AG08395 (cell line): Measurements from ENCODE around the gene PIP4K2C.
"Not testable (repeated sequence)": the region's sequence is repeated elsewhere in the genome, so short reads cannot be mapped to it uniquely, and the experiment has no call there.

Experiments
- DNase-seq: peaks from one replicate; pipeline ENCODE4 v3.0.0; 2012; ENCODE audit warnings: mixed read lengths, low spot score

The PIP4K2C gene

DNA sequence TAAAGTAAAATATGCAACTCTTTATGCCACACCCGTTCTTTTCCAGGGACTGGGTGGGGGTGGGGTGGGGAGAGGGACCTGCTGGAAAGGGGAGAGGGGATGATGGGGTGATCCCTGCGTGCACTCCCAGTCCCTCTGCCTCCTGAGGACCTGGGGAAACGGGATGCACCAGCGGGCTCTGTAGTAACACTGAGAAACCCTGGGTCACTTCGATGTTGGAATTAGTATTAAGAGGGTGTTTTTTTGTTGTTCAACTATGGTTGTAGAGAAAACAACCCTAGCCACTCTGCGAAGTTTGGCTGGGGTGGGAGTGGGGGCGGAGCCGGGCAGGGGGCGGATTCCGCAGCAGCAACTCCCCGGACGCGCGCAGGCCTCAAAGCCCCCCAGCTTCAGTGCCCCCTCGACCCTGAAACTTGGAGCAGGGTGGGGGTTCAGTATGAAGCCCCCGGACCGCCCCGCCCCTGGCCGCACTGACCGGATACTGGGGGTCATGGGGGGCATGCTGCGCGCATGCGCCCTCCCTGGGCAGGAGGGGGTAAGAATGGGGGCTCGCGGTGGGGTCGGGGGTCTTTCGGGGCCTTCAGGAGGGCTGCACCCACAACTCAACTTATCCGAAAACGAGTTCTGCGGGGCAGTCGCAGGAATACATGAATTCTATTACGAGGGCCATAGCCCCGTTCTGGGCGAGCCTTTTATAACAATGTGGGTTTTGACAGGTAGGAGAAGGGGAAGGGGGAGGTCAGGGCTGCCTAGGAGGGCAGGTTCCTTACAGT is 19.0 kb downstream of the PIP4K2C start:
- DNase-seq = no peak

DNA sequence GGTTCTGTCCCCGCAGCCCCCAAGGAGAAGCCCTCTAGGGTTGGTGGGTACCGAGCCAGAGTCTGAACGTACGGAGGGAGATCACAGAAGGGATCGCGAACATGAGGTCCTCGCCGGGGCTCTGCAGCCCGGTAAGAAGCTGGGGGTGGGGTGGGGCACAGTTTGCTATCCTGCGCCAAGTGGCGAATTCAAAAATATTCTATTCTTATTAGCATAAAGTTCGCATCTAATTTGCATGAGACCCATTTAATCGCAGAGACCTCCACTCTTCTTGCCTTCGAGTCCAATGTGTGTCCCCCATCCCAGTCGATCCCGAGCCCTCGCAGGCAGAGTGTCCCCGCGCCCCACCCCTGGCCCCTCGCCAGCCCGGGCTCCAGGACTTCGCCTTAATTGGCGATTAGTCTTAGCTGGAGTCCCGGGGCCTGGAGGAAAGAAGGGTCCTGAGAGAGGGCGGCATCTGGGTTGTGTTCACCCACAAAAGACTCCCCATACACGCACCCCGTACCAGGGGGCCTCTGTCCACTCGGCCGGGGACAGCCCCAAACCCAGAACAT is 19.6 kb downstream of the PIP4K2C start:
- DNase-seq = peak; percentile 31

DNA sequence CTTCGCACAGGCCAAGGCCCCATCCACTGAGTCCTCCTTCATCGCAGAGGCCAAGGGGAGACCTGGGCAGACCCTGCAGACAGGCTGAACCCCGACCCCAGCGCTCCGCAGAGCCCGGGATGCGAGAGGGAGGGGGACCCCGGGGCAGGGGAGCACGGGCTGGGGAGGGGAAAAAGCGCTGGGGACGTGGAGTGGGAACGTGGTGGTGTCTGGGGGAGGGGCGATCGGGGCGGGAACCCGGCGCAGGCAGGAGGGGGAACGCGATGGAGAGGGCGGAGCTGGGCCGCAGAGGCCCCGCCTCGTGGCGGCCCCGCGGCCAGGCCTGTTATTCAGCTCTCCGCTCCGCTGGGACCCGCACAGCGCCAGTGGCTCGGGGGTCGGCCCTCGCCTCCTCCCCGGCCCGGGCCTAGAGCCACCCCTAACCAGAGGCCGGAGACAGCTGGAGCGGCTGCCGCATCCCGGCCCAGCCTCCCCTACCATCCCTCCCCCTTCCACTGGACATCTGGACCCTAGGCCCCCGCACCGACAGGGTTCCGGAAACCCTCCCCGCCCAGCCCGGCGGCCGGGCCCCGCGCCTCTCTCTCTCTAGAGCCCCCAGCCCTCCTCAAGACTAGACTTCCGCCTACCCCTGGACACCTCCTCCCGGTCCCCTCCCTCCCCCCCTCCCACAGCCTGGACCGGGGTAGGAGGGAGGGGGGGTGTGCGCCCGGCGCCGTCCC is 20.3 kb downstream of the PIP4K2C start, which contains the start of gene ARHGEF25:
Gene ARHGEF25 (plus strand): TSS at position 328 of the 719 bp plus-strand sequence. CDS start 460 bp downstream, outside the sequence.
- peak; percentile 88 for DNase-seq

DNA sequence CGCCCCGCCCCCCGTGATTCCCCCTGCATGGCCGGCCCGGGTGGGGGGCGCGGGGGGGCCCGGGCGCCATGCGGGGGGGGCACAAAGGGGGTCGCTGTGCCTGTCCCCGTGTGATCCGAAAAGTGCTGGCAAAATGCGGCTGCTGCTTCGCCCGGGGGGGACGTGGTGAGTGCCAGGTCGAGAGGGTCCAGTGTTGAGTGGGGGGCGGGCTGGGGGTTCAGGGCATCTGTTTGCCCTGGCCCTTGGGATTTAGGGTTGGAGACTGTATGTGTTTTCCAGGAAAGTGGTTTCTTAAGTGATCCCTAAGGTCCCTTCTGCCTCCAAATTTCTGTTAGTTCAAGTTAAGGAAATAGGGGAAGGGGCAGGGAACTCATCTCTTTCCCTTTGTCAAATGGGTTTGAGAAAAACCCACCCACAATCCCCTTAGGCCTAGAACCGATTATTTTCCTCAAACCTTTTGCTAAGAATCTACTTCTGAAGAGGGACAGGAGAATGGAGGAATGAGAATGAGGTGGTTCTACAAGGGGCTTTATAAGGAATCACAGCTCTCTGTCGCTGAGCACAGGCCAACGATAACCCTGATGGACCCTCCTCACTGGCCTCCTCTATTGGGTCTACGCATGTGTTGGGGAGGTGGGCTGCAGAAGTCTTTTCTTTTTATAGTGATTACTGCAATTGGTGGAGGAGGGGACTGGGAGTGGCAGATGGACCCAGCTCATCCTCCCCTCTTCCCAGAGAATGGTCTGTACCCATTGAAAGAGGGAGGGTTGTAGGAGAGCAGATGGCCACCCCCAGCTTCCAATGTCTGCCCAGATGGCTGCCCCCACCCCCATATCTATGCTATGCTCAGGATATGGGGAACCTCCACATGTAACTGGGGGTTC is 21.1 kb downstream of the PIP4K2C start:
- no peak for DNase-seq

DNA sequence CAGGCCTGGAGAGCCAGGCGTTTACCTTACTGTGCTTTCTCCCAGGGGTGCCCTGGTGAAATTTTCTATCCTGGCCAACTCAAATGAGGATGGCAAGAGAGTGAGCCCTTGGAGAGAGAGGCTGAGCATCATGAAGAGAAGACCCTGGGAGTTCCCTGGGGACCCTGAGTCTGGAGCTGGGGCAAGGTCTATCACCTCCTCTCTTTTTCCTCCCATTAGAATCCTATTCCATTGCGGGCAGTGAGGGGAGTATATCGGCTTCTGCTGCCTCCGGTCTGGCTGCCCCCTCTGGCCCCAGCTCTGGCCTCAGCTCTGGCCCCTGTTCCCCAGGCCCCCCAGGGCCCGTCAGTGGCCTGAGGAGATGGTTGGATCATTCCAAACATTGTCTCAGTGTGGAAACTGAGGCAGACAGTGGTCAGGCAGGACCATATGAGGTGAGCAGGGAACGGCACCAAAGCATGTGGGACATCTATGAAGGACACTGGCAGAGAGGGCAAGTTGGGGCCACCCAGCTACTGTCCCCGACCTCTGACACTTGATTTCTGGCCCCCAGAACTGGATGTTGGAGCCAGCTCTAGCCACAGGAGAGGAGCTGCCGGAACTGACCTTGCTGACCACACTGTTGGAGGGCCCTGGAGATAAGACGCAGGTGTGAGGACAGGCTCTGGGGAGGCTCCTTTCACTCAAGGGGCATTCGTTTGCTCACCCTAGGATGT is 21.9 kb downstream of the PIP4K2C start:
- DNase-seq = no peak

DNA sequence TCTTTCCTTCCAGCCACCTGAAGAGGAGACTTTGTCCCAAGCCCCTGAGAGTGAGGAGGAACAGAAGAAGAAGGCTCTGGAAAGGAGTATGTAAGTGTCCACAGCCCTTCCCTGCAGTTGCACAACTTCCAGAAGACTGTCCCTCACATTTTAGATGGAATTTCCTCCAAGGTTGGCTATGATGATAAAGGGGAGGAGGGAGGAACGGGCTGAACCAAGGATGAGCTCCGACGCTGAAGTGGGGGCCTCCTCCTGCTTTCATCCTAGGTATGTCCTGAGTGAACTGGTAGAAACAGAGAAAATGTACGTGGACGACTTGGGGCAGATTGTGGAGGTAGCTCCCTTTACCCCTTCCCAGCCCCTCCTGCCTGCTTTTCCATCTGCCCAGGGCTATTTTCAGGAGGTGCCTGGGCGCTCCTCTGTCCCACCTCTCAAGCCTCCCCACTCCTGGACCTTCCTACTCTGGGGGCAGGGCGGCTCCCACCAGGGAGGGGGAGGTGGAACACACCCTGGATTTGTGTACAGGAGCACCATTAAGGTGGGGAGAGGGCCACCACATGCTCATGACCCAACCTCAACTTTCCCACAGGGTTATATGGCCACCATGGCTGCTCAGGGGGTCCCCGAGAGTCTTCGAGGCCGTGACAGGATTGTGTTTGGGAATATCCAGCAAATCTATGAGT is 22.6 kb downstream of the PIP4K2C start:
- DNase-seq = no peak

DNA sequence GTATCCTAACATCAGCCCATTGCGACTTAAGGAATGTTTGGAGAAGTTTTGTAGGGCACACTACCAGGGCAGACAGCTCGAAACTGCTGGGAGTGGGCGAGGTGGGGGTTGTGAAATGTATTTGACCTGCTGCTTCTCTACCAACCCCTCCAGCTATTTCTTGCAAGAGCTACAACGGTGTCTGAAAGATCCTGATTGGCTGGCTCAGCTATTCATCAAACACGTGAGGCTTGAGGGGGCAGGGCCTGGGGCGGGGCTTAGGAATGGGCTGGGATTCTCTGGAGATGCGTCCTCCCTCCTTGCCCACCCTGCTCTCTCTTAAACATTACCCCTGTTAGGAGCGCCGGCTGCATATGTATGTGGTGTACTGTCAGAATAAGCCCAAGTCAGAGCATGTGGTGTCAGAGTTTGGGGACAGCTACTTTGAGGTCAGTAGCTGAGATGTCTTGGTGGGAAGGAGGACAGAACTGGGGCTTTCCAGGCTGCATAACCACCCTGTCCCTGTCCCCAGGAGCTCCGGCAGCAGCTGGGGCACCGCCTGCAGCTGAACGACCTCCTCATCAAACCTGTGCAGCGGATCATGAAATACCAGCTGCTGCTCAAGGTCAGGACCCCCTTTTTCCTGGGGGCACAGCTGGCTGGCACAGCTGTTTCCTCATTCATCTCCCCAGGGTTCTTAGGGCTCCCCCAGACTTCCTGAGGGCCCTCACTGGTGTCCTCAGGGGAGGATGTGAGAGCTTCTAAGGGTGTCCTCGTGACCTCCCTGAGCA is 23.4 kb downstream of the PIP4K2C start:
- peak; percentile 40 for DNase-seq

DNA sequence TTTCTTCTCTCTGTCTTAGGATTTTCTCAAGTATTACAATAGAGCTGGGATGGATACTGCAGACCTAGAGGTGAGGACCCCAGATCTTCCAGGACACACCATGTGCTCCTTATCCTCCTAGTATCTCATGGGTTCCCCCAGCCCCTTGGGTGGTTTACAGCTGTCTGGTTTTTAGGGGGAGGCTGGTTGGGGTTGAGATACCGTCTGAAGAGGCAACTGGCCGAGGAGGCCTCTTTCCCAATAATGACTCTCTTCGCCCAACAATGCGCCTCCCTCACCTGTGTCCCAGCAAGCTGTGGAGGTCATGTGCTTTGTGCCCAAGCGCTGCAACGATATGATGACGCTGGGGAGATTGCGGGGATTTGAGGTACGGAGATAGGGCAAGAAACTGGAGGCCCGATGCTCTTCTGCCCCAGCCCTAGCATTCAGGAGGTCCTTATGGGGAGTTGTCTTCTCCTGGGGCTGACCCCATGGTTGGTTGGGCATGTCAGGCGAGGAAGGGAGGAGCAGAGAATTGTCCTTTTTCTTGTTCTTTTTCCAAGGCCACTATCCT is 24.0 kb downstream of the PIP4K2C start:
- DNase-seq = no peak

GRCh38 chr12:57615637-57616036 is 24.6 kb downstream of the PIP4K2C start:
- DNase-seq = no peak

- peak; percentile 45 for DNase-seq
Measured at GRCh38 chr12:57616383-57617101, 25.6 kb downstream of the PIP4K2C start.

DNA sequence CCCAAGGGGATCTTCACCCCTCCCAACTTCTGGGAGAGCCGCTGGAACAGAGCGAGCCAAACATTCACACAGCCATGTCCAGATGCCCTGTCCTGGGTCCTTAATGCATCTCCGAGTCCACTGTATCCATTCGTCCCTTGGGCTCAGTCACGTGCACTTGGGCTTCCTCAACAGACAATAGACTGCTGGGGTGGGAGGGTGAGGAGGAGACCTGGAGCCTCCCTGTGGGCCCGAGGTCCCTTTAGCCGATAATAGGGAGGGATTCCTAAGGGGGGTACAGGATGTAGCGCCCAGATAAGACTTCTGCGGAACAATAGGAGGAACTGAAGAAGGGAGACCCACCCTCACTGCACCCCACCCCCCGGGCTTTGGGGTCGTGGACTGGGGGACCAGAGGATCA is 26.9 kb downstream of the PIP4K2C start:
- no peak for DNase-seq

- DNase-seq = not testable (repeated sequence)
Measured at GRCh38 chr12:57618431-57618830, 27.4 kb downstream of the PIP4K2C start.

DNA sequence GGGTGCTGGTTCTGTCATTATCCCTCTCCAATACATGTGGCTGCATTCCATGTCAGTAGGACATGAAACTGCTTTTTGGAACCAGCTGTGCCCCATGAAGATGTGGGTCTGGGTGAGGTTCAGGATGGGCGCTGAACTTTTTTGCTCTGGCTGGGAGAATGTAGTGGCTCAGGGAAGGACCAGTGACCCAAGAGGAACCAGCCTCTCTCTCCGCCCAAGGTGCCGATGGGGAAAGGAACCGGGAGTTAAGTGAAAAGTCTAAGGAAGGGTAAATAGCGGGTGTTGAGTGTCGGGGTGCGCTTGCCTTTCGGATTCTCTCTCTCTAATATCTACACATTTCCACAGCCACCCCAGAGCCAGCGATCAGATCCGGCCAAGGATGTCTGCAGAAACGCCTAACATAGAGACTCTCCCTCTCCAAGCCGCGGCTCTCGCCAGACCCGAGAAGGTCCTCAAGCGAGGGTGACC is 28.0 kb downstream of the PIP4K2C start:
- DNase-seq = no peak

- DNase-seq = no peak
Measured at GRCh38 chr12:57619434-57620244, 28.6 kb downstream of the PIP4K2C start.

DNA sequence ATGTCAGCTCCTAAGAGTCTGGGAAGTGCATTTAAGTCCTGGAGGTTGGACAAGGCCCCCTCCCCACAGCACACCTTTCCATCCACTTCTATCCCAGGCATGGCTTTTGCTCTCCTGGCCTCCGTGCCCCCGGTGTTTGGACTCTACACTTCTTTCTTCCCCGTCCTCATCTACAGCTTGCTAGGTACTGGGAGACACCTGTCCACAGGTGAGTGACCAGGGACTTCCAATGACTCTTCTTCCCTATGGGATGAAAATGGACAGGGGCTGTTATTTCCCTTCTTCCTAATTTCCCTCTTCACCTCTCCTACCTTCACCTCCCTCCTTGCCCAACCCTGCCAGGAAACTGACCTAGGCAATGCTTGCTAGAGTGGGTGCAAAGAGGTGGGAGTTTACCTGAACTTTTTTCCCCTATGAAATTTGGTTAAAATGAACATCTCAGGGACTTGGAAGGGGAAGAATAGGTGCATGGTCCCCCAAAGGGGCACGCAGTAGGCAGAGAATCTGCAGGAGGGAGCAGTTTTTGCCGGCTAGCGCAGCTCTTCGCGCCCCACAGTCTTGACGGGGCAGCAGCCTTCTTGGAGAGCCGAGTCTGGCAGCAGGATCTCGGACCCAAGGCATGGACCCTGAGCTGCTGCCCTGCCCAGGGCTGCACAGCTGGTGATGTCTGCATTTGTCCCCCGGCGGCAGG is 29.4 kb downstream of the PIP4K2C start:
- DNase-seq = no peak

- no peak for DNase-seq
Measured at GRCh38 chr12:57620936-57621496, 30.0 kb downstream of the PIP4K2C start.
